ENCODE results near the gene PIEZO1. TPM values are rescaled to one million over a fixed set of nuclear protein-coding genes. Genes with fewer than 3 reads are reported as not detected.

PIEZO1 gene
- total RNA-seq, 1 donor from 2014 or later, result 5.5 TPM

- no peaks in the 10 kb centered on the region for H3K4me1 Mint-ChIP-seq
- no peak overlapping the region for H3K9ac ChIP-seq
- TF ChIP-seq EZH2phosphoT487 (IDR thresholded peaks at IDR 0.05) (no peak), EZH2 (IDR thresholded peaks at IDR 0.05) (no peak), CTCF (IDR thresholded peaks at IDR 0.05) (no peak)
- H3K4me2 ChIP-seq, result no peak overlapping the region
- no peaks in the 10 kb centered on the region for H4K20me1 ChIP-seq (ENCODE audit: low read depth)
- peaks cover 3% of the 10 kb centered on the region for H3K36me3 Mint-ChIP-seq
- H3K9me3 Mint-ChIP-seq, result no peaks in the 10 kb centered on the region
- no peaks in the 10 kb centered on the region for H3K4me1 ChIP-seq
- no peaks in the 10 kb centered on the region for H3K27me3 ChIP-seq
- no peaks in the 10 kb centered on the region for H3K9me3 ChIP-seq (ENCODE audit: low read depth)
- no peak for DNase-seq (ENCODE audit: low spot score)
- peaks cover 2% of the 10 kb centered on the region for H3K27me3 Mint-ChIP-seq (ENCODE audit: insufficient read depth, low read depth)
- no peaks in the 10 kb centered on the region for H3F3A ChIP-seq (ENCODE audit: low read depth)
- H3K4me3 ChIP-seq, result no peak overlapping the region
- H3K27ac ChIP-seq, result no peak overlapping the region
- no peak overlapping the region for H3K27ac Mint-ChIP-seq
- H3K36me3 ChIP-seq, result no peaks in the 10 kb centered on the region
- no peak overlapping the region for H2AFZ ChIP-seq (replicated peaks)
- H3K79me2 ChIP-seq (ENCODE audit: low read depth), result no peaks in the 10 kb centered on the region
- no peak overlapping the region for H3K4me3 Mint-ChIP-seq
Measured at GRCh38 chr16:88716201-88716600, 68.8 kb downstream of the PIEZO1 start.

- Histone ChIP-seq H3K4me3 (no peak overlapping the region), H3K9ac (no peak overlapping the region), H3K9me3 (ENCODE audit: low read depth) (no peaks in the 10 kb centered on the region), H3K27ac (no peak overlapping the region), H3K79me2 (ENCODE audit: low read depth) (no peaks in the 10 kb centered on the region), H3K4me2 (no peak overlapping the region), H4K20me1 (ENCODE audit: low read depth) (no peaks in the 10 kb centered on the region), H3K27me3 (no peaks in the 10 kb centered on the region), H2AFZ (replicated peaks) (no peak overlapping the region), H3K4me1 (no peaks in the 10 kb centered on the region), H3F3A (ENCODE audit: low read depth) (no peaks in the 10 kb centered on the region), H3K36me3 (no peaks in the 10 kb centered on the region)
- no peak for DNase-seq (ENCODE audit: low spot score)
- H3K27me3 Mint-ChIP-seq (ENCODE audit: insufficient read depth, low read depth), result peaks cover 2% of the 10 kb centered on the region
- no peaks in the 10 kb centered on the region for H3K9me3 Mint-ChIP-seq
- peaks cover 3% of the 10 kb centered on the region for H3K36me3 Mint-ChIP-seq
- no peak for TF ChIP-seq CTCF (IDR thresholded peaks at IDR 0.05)
- no peak for TF ChIP-seq EZH2 (IDR thresholded peaks at IDR 0.05)
- no peak for TF ChIP-seq EZH2phosphoT487 (IDR thresholded peaks at IDR 0.05)
- H3K4me1 Mint-ChIP-seq, result no peaks in the 10 kb centered on the region
- no peak overlapping the region for H3K27ac Mint-ChIP-seq
- no peak overlapping the region for H3K4me3 Mint-ChIP-seq
Measured at GRCh38 chr16:88715312-88716190, 69.5 kb downstream of the PIEZO1 start.

- H3K36me3 ChIP-seq, result no peaks in the 10 kb centered on the region
- H3K27ac ChIP-seq, result no peak overlapping the region
- Mint-ChIP-seq H3K4me1 (no peaks in the 10 kb centered on the region), H3K27ac (no peak overlapping the region), H3K4me3 (no peak overlapping the region), H3K36me3 (peaks cover 3% of the 10 kb centered on the region), H3K27me3 (ENCODE audit: insufficient read depth, low read depth) (peaks cover 2% of the 10 kb centered on the region), H3K9me3 (no peaks in the 10 kb centered on the region)
- no peaks in the 10 kb centered on the region for H3F3A ChIP-seq (ENCODE audit: low read depth)
- H3K4me2 ChIP-seq, result no peak overlapping the region
- no peak overlapping the region for H3K9ac ChIP-seq
- no peak overlapping the region for H3K4me3 ChIP-seq
- DNase-seq (ENCODE audit: low spot score), result no peak
- TF ChIP-seq CTCF (IDR thresholded peaks at IDR 0.05) (no peak), EZH2 (IDR thresholded peaks at IDR 0.05) (no peak), EZH2phosphoT487 (IDR thresholded peaks at IDR 0.05) (no peak)
- no peaks in the 10 kb centered on the region for H3K4me1 ChIP-seq
- H4K20me1 ChIP-seq (ENCODE audit: low read depth), result no peaks in the 10 kb centered on the region
- H3K27me3 ChIP-seq, result no peaks in the 10 kb centered on the region
- H3K79me2 ChIP-seq (ENCODE audit: low read depth), result no peaks in the 10 kb centered on the region
- H3K9me3 ChIP-seq (ENCODE audit: low read depth), result no peaks in the 10 kb centered on the region
- no peak overlapping the region for H2AFZ ChIP-seq (replicated peaks)
Measured at GRCh38 chr16:88714420-88715302, 70.4 kb downstream of the PIEZO1 start.
